Mesendoderm (in vitro differentiated cells): ENCODE results near the gene ZFPM1.

Experiments used
- DNase-seq: peaks from one replicate; pipeline ENCODE4 v3.0.0; 2013
- H2AK5ac ChIP-seq: 2 replicates; pipeline ENCODE4 v1.6.1; 2013; ENCODE audit warnings: low read length, inconsistent platforms
- H2BK120ac ChIP-seq: 2 replicates; pipeline ENCODE4 v1.6.1; 2013; ENCODE audit warnings: low read depth, mild to moderate bottlenecking, low read length, moderate library complexity, mixed read lengths
- H2BK15ac ChIP-seq: replicated peaks from 2 replicates; pipeline ENCODE4 v1.6.1; 2013; ENCODE audit warnings: low read depth, mild to moderate bottlenecking, moderate library complexity
- H2BK5ac ChIP-seq: 2 replicates; pipeline ENCODE4 v1.6.1; 2013; ENCODE audit warnings: low read length, inconsistent platforms
- H3K18ac ChIP-seq: 2 replicates; pipeline ENCODE4 v1.6.1; 2013; ENCODE audit warnings: mild to moderate bottlenecking, low read length, mixed read lengths
- H3K23ac ChIP-seq: one replicate; pipeline ENCODE4 v1.6.1; 2013; ENCODE audit warnings: low read length
- H3K27ac ChIP-seq: 2 replicates; pipeline ENCODE4 v1.5.1; 2013; ENCODE audit warnings: low read depth, mild to moderate bottlenecking, inconsistent platforms, low read length, moderate library complexity
- H3K27me3 ChIP-seq: 2 replicates; pipeline ENCODE4 v1.6.1; 2013; ENCODE audit warnings: low read length, control low read depth, mild to moderate bottlenecking, inconsistent platforms; ENCODE audit not compliant: insufficient read depth, poor library complexity
- H3K36me3 ChIP-seq: 2 replicates; pipeline ENCODE4 v1.6.1; 2013; ENCODE audit warnings: low read length, inconsistent platforms; ENCODE audit not compliant: control insufficient read depth, insufficient read depth
- H3K4ac ChIP-seq: one replicate; pipeline ENCODE4 v1.6.1; 2013; ENCODE audit warnings: low read depth, mild to moderate bottlenecking, low read length, moderate library complexity
- H3K4me1 ChIP-seq: 2 replicates; pipeline ENCODE4 v1.6.1; 2013; ENCODE audit warnings: low read depth, low read length, inconsistent platforms; ENCODE audit not compliant: control insufficient read depth
- H3K4me2 ChIP-seq: 2 replicates; pipeline ENCODE4 v1.6.1; 2013; ENCODE audit warnings: low read length
- H3K4me3 ChIP-seq: 2 replicates; pipeline ENCODE4 v1.5.1; 2013; ENCODE audit warnings: mild to moderate bottlenecking, low read length
- H3K56ac ChIP-seq: one replicate; pipeline ENCODE4 v1.6.1; 2013; ENCODE audit warnings: low read length
- H3K79me1 ChIP-seq: 2 replicates; pipeline ENCODE4 v1.6.1; 2013; ENCODE audit warnings: low read length, inconsistent platforms
- H3K79me2 ChIP-seq: 2 replicates; pipeline ENCODE4 v1.6.1; 2013; ENCODE audit warnings: mild to moderate bottlenecking, low read length; ENCODE audit not compliant: control insufficient read depth, insufficient read depth
- H3K9ac ChIP-seq: 2 replicates; pipeline ENCODE4 v1.6.1; 2013; ENCODE audit warnings: low read length, inconsistent platforms
- H4K5ac ChIP-seq: one replicate; pipeline ENCODE4 v1.6.1; 2013; ENCODE audit warnings: low read length
- H4K8ac ChIP-seq: one replicate; pipeline ENCODE4 v1.6.1; 2013; ENCODE audit warnings: low read depth, mild to moderate bottlenecking, control low read depth, low read length, moderate library complexity
- WGBS: extraction: QIAGEN DNeasy Blood & Tissue Kit; methylation state at CpG from one replicate; pipeline ENCODE4 v1.1.7; 2013; ENCODE audit warnings: low lambda C conversion rate, missing lambda C conversion rate; ENCODE audit not compliant: insufficient coverage; ENCODE audit errors: extremely low coverage; 5-methylcytosine and 5-hydroxymethylcytosine counted together

Gene ZFPM1

DNA sequence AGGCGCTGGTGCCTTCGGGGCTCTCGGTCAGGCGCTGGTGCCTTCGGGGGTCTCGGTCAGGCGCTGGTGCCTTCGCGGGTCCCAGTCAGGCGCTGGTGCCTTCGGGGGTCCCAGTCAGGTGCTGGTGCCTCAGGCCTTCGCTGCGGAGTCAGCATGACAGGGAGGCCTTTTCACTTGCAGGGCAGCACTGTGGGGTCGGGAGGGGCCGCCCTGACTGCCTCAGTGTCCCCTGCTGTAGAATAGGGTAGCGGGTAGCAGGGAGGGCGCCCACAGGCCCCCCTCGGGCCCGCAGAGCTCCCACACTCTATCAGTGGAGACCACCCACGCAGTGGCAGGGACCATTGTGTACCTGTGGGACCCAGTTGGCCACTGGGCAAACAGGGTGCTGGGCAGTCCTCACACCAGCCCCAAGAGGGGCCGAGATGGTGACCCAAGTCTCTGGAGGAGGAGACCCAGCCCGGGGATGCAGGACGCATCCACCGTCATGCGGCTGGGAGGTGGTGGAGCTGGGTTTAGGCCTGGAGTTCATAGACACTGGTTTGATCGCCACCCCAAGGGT is 38.0 kb downstream of the ZFPM1 start:
- H4K5ac ChIP-seq: no peak overlapping the region
- H4K8ac ChIP-seq: no peak overlapping the region
- DNase-seq: no peak
- no peak overlapping the region for H2BK5ac ChIP-seq
- H3K23ac ChIP-seq: no peak overlapping the region
- H3K27me3 ChIP-seq: no peaks in the 10 kb centered on the region
- no peak overlapping the region for H2AK5ac ChIP-seq
- no peak overlapping the region for H3K27ac ChIP-seq
- H2BK120ac ChIP-seq: no peak overlapping the region
- no peak overlapping the region for H3K56ac ChIP-seq
- H3K9ac ChIP-seq: no peak overlapping the region
- peaks cover 2% of the 10 kb centered on the region for H3K79me1 ChIP-seq
- H2BK15ac ChIP-seq: no peak overlapping the region
- no peak overlapping the region for H3K4ac ChIP-seq
- no peak overlapping the region for H3K4me2 ChIP-seq
- no CpG with 5 or more reads among the region's 26 CpGs for WGBS
- no peak overlapping the region for H3K18ac ChIP-seq
- H3K4me1 ChIP-seq: no peaks in the 10 kb centered on the region
- H3K36me3 ChIP-seq: no peaks in the 10 kb centered on the region
- H3K4me3 ChIP-seq: no peak overlapping the region
- no peaks in the 10 kb centered on the region for H3K79me2 ChIP-seq

GRCh38 chr16:88491560-88492310 is 38.7 kb downstream of the ZFPM1 start:
- no peak overlapping the region for H3K27ac ChIP-seq
- no peak for DNase-seq
- no peak overlapping the region for H3K23ac ChIP-seq
- no peaks in the 10 kb centered on the region for H3K27me3 ChIP-seq
- no peak overlapping the region for H3K4me2 ChIP-seq
- H3K9ac ChIP-seq: no peak overlapping the region
- no peak overlapping the region for H3K18ac ChIP-seq
- H2AK5ac ChIP-seq: no peak overlapping the region
- H3K79me1 ChIP-seq: no peaks in the 10 kb centered on the region
- no peaks in the 10 kb centered on the region for H3K4me1 ChIP-seq
- no CpG with 5 or more reads among the region's 28 CpGs for WGBS
- no peak overlapping the region for H2BK15ac ChIP-seq
- H3K56ac ChIP-seq: no peak overlapping the region
- H3K36me3 ChIP-seq: no peaks in the 10 kb centered on the region
- no peak overlapping the region for H4K8ac ChIP-seq
- no peak overlapping the region for H3K4ac ChIP-seq
- no peaks in the 10 kb centered on the region for H3K79me2 ChIP-seq
- H2BK120ac ChIP-seq: no peak overlapping the region
- H4K5ac ChIP-seq: no peak overlapping the region
- no peak overlapping the region for H2BK5ac ChIP-seq
- H3K4me3 ChIP-seq: no peak overlapping the region

DNA sequence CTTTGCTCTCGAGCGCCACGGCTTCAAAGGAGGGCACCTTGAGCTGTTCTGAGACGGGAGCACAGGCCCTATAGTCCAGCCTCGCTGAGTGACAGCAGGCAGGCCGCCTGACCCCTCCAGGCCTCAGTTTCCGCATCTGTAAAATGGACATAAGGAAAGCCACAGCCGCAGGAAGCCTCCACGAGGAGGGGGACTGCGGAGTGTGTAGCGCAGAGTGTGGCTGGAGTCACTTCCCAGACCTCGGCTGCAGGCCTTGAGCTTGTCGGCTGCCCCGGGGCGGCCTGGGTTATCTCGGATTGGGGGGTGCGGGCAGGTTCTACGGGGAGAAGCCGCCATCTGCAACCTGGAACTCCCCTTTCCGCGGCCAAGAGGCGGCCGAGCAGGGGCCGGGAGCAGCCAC is 40.8 kb downstream of the ZFPM1 start:
- no peak overlapping the region for H2AK5ac ChIP-seq
- H2BK5ac ChIP-seq: no peak overlapping the region
- no peak overlapping the region for H3K4ac ChIP-seq
- H3K79me2 ChIP-seq: no peaks in the 10 kb centered on the region
- H3K27me3 ChIP-seq: no peaks in the 10 kb centered on the region
- no peak overlapping the region for H2BK120ac ChIP-seq
- no peak overlapping the region for H2BK15ac ChIP-seq
- no peaks in the 10 kb centered on the region for H3K4me1 ChIP-seq
- no peak overlapping the region for H4K5ac ChIP-seq
- H3K36me3 ChIP-seq: no peaks in the 10 kb centered on the region
- no peak overlapping the region for H4K8ac ChIP-seq
- H3K9ac ChIP-seq: no peak overlapping the region
- H3K56ac ChIP-seq: no peak overlapping the region
- H3K18ac ChIP-seq: no peak overlapping the region
- WGBS: no CpG with 5 or more reads among the region's 24 CpGs
- no peak for DNase-seq
- no peak overlapping the region for H3K4me2 ChIP-seq
- no peak overlapping the region for H3K27ac ChIP-seq
- no peaks in the 10 kb centered on the region for H3K79me1 ChIP-seq
- H3K23ac ChIP-seq: no peak overlapping the region
- no peak overlapping the region for H3K4me3 ChIP-seq

DNA sequence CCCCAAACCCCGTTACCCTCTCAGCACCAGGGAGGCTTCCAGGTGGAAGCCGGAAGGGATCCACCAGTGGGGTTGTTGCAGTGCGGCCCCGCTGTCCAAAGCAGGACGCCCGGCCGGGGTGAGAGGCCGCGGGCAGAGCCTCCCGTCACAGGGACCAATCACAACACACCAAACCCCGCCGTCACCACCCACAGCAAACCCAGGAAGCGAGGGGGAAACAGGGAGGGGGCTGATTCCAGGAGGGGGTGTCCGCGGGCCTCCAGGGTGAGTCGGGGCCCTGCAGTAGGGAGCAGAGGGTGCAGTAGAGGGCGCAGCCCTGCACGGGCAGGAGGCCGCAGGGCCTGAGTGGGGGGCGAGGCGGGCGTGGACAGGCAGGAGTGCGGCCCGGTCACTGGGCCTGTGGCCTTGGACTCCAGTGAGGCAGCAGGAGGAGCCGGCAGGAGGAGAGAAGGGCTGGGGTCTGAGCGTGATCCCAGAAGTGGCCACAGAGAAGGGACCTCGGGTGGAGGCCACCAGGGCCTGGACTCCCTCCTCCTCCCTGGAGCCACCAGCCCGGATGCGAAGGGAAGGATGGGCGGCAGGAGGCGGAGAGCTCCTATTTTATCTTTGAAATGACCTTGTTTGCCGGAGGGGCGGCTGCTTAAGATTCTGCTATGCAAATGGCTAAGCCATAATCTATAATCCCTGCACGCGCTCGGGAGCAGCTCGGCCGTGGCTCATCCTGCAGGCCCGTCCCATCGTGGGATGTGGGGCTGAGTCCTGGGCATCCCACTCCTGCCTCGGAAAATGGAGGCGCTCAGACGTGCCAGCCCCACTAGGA is 41.5 kb downstream of the ZFPM1 start:
- H3K79me1 ChIP-seq: no peaks in the 10 kb centered on the region
- no peak overlapping the region for H3K56ac ChIP-seq
- H3K9ac ChIP-seq: no peak overlapping the region
- no peak overlapping the region for H2AK5ac ChIP-seq
- peaks cover under 1% of the 10 kb centered on the region for H3K4me1 ChIP-seq
- H3K27me3 ChIP-seq: no peaks in the 10 kb centered on the region
- H2BK15ac ChIP-seq: no peak overlapping the region
- no peak overlapping the region for H3K18ac ChIP-seq
- no peak overlapping the region for H3K4ac ChIP-seq
- WGBS: no CpG with 5 or more reads among the region's 43 CpGs
- no peak overlapping the region for H2BK120ac ChIP-seq
- H3K23ac ChIP-seq: no peak overlapping the region
- H4K8ac ChIP-seq: no peak overlapping the region
- DNase-seq: no peak
- H2BK5ac ChIP-seq: no peak overlapping the region
- no peak overlapping the region for H3K4me2 ChIP-seq
- H3K27ac ChIP-seq: no peak overlapping the region
- no peaks in the 10 kb centered on the region for H3K36me3 ChIP-seq
- no peak overlapping the region for H3K4me3 ChIP-seq
- no peak overlapping the region for H4K5ac ChIP-seq
- no peaks in the 10 kb centered on the region for H3K79me2 ChIP-seq

GRCh38 chr16:88495268-88495772 is 42.2 kb downstream of the ZFPM1 start:
- WGBS: no CpG with 5 or more reads among the region's 15 CpGs
- H2BK120ac ChIP-seq: no peak overlapping the region
- H2BK15ac ChIP-seq: no peak overlapping the region
- H3K4ac ChIP-seq: no peak overlapping the region
- no peaks in the 10 kb centered on the region for H3K79me1 ChIP-seq
- H3K4me3 ChIP-seq: no peak overlapping the region
- no peaks in the 10 kb centered on the region for H3K36me3 ChIP-seq
- H2AK5ac ChIP-seq: no peak overlapping the region
- H3K79me2 ChIP-seq: no peaks in the 10 kb centered on the region
- no peak overlapping the region for H4K8ac ChIP-seq
- H3K9ac ChIP-seq: no peak overlapping the region
- H3K4me1 ChIP-seq: peaks cover 2% of the 10 kb centered on the region
- H2BK5ac ChIP-seq: no peak overlapping the region
- DNase-seq: no peak
- no peak overlapping the region for H4K5ac ChIP-seq
- H3K23ac ChIP-seq: no peak overlapping the region
- H3K56ac ChIP-seq: no peak overlapping the region
- H3K27ac ChIP-seq: no peak overlapping the region
- H3K4me2 ChIP-seq: no peak overlapping the region
- H3K27me3 ChIP-seq: no peaks in the 10 kb centered on the region
- H3K18ac ChIP-seq: no peak overlapping the region
